ENCODE measurements around the gene SPOCK1.
"Not testable (repeated sequence)": the region's sequence is repeated elsewhere in the genome, so short reads cannot be mapped to it uniquely, and the experiment has no call there.

SPOCK1 gene

GRCh38 chr5:137498736-137499505 is at the start of gene SPOCK1:
Gene SPOCK1, minus strand, starts transcription at chr5:137499326.
- peak; percentile 93 for DNase-seq

- no peak for DNase-seq
These were observed 46.8 kb upstream of the SPOCK1 start for GRCh38 chr5:137545956-137546355.

GRCh38 chr5:137535449-137535848 is 36.3 kb upstream of the SPOCK1 start:
- not testable (repeated sequence) for DNase-seq

- DNase-seq = no peak
These were observed 34.8 kb upstream of the SPOCK1 start for GRCh38 chr5:137533963-137534362.

- DNase-seq = no peak
These were observed 32.1 kb upstream of the SPOCK1 start for GRCh38 chr5:137531266-137531665.

GRCh38 chr5:137521246-137521645 is 22.1 kb upstream of the SPOCK1 start:
- DNase-seq = no peak

GRCh38 chr5:137516961-137517360 is 17.8 kb upstream of the SPOCK1 start:
- no peak for DNase-seq

GRCh38 chr5:137516251-137516797 is 17.2 kb upstream of the SPOCK1 start:
- DNase-seq = no peak

GRCh38 chr5:137515238-137515637 is 16.1 kb upstream of the SPOCK1 start:
- no peak for DNase-seq

GRCh38 chr5:137510671-137511070 is 11.5 kb upstream of the SPOCK1 start:
- DNase-seq = no peak

- no peak for DNase-seq
These were observed 8.0 kb upstream of the SPOCK1 start for GRCh38 chr5:137507150-137507549.

- DNase-seq = no peak
These were observed 7.2 kb upstream of the SPOCK1 start for GRCh38 chr5:137506296-137506695.

GRCh38 chr5:137504916-137505315 is 5.8 kb upstream of the SPOCK1 start:
- no peak for DNase-seq

GRCh38 chr5:137503456-137503855 is 4.3 kb upstream of the SPOCK1 start:
- no peak for DNase-seq

GRCh38 chr5:137502632-137503031 is 3.5 kb upstream of the SPOCK1 start:
- no peak for DNase-seq

GRCh38 chr5:137501846-137502406 is 2.8 kb upstream of the SPOCK1 start:
- DNase-seq = no peak

GRCh38 chr5:137501226-137501625 is 2.1 kb upstream of the SPOCK1 start:
- no peak for DNase-seq

- DNase-seq = no peak
These were observed 1.6 kb upstream of the SPOCK1 start for GRCh38 chr5:137500615-137501225.

GRCh38 chr5:137499506-137499847 is 351 bp upstream of the SPOCK1 start:
- DNase-seq = not testable (repeated sequence)

- no peak for DNase-seq
These were observed 808 bp downstream of the SPOCK1 start for GRCh38 chr5:137498301-137498735.

- peak; percentile 32 for DNase-seq
These were observed 1.5 kb downstream of the SPOCK1 start for GRCh38 chr5:137497396-137498290.

- DNase-seq = no peak
These were observed 2.2 kb downstream of the SPOCK1 start for GRCh38 chr5:137496919-137497318.

GRCh38 chr5:137492331-137492730 is 6.8 kb downstream of the SPOCK1 start:
- no peak for DNase-seq
